ENCODE data around the gene NECTIN1.

Gene NECTIN1

DNA sequence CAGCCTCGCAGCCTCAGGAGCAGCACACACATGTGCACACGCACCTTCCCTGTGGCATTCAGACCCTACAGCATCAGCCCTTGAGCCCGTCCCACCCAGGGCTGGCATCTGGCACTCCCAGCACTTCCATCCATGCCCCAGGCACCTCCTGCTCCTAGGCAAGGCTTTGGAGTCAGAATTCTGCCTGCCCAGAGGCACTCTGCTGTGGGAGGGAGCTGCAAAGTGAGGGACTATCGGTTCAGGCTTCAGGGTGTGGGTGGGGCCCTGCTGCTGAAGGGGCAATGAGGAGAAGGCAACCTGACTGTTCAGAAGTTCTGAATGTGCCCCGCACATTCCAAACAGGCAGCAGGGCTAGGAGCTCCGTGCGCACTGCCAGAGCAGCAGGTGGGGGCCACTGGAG, 39.7 kb downstream of the NECTIN1 start:
- no peak for DNase-seq

DNA sequence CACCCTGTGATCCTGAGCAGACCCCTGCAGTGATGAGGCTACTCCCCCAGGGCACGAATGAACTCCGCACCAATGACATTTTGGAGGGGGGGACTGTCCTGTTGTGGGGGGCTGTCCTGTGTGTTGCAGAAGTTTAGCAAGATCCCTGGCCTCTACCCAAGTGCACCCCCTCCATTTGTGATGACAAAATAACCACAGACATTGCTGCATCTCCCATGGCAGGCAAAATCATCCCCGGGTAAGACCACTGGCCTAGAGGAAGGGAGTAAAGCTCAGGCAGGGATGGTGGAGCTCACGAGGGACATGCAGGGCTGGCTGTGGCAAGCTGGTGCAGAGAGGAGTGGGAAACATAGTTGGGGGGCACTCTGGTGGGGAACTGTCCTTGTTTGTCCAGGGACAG, 40.6 kb downstream of the NECTIN1 start:
- no peak for DNase-seq

DNA sequence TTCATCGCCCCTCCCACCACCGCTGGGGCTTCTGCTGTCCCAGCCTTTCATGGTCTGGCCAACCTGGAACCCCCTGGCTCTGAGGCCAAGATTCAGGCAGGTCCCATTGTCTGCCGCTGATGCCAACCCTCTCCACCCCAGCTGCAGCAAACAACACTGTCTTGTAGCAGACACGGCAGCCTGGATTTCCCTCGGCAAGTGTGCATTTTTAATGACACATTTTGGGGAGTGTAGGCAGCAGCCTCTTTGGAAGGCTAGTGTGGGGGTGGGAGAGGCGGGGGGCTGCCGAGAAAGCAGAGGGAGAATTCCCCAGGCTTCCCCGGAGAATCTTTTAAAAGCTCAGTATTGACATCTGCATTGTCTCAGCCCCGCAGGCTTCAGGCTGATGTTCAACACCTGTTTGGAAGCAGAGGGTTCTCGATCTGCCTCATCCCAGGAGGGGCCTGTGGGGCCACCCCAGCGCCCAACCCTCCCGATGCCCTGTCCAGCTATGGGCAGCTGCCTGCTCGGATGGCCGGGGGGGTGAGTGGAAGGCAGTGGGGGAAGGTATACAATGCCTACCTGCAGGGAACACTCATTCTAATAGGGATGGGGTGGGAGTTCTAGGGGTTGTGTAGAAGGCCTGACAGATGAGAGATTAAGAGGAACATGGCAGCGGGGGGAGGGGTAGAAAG, 41.5 kb downstream of the NECTIN1 start:
- DNase-seq, result no peak

DNA sequence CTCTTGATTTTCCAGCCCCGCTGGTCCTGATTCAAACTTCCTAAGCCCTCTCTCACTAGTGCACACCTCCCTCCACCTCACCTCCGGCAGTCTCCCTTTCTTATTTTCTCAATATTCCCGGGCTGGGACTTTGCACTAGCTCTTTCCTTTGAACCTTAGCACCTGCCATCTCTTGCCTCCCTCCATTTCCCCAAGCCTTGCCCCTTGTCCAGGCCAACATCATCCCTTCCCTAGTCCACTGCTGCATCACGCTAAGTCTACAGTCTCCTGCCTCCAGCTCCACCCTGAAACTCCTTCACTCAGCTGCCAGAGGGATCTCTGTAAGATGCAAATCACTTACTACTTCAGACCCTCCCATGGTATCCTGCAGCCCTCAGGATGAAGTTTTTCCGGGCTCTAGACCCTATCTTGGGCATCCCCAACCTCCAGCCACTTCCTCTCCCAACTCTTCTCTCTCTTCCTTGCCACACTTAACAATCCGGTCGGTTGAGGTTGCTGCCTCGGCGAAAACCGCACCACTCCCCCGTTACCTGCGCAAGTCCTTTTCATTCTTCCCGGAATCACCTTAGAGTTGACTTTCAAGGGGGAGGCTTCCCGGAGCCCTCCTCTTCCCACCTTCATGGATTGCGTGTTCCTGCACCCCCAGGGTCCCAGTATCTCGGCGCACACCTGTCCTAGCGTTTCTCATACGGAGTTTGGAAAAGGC, 42.7 kb downstream of the NECTIN1 start:
- no peak for DNase-seq

DNA sequence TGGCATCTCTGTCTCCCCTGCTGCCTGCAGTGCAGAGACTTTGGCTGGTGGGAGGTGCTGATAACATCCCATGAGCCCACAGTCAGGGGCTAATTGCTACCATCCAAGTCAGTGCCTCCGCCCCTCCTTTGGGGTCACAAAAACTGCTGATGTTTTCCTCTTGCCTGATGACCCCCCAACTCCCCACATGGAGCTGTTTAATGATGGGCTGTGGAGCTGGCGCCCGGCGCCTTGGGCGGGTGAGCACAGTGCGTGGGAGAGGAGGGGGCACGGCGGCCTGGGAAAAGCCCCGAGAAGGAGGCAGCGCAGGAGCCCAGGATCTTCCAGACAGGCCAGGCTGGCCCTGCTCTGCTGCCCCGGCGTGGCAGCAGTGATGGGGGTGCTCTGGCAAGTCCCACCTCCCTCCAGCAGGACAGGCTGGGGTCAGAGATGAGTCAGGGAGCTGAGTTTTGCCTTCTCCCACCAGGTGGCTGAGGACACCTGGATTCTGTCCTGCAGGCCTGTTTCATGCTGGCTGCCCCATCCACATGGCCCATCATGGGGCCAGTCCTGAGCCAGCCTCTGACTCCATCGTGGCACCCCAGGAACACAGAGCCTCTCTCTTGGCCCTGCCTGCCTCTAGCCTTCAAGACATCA, 43.8 kb downstream of the NECTIN1 start:
- DNase-seq, result no peak

DNA sequence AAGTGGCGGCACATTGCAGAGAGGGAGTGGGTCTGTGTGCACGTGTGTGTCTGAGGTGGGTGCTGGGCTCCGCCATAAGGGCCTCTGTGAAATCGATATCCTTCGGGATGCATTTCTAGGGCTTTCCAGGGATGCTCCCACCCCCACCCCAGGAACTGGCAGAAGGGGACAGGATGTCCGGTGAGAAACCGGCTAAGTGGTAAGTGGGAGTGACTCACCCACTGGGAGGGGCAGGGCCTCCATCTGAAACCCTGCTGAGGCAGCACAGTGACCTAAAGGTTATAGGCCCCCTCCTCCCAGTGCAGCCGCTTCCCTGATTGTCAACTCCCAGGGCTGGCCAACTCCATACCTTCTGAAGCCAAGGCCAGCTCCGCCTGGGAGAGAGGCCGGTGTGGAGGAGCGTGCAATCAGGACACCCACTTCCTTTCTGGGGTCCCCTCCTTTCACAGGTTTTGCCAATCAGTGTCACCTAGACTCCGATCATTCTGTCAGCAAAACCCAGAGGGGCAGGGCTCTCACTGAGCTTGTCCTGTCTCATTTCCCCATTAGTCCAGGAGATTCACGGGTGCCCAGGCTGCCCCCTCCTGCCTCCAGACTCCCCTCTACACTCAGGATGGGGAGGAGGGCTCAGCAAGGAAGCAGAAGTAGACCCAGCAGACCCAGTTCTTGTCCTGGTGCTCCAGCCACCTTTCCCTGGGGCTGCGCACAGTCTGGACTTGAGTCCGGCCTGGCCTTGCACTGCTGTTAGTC, 44.5 kb downstream of the NECTIN1 start:
- no peak for DNase-seq

DNA sequence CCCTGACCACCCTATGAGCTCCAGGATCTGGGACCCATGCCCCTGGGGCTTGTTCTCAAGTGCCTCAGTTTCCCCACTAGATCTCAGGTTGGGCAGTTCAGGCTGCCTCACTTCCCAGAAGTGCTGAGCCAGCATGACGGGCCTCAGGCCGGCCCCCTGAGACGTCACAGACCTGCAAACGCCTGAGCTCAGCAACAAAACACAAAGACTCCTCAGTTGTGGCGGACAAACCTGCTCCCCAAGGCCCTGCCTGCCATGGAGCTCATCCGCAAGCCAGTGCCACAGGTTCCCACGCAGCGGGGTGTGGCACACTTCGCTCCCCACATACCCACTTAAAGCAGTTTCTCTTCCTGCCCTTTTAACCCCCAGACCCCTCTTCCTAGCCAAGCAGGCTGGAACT, 45.2 kb downstream of the NECTIN1 start:
- DNase-seq, result no peak

DNA sequence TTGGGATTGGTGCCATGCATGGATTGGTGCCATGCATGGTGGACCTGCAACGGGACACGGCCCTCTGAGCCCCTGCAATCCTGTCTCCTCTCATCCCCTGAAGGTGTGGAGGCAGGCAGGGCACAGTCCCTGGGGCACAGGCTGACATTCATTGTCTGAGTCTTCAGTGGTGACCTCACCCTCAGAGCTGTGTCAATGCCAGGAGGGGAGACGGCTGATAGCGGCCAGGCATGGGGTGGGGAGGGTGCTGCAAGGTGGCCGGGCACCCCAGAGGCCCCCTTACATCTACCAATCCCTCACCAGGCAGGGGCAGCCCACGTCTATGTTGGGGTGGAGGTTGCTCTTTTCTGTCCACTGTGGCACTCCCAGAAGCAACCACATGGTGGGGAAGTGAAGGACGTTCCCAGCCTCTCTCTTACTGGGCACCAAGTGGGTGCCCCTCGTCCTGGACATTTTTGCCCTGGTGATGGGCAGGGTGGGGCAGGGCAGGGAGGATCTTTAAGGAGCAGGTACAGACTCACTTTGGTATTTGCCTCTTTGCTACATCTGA, 47.6 kb downstream of the NECTIN1 start:
- DNase-seq, result no peak

DNA sequence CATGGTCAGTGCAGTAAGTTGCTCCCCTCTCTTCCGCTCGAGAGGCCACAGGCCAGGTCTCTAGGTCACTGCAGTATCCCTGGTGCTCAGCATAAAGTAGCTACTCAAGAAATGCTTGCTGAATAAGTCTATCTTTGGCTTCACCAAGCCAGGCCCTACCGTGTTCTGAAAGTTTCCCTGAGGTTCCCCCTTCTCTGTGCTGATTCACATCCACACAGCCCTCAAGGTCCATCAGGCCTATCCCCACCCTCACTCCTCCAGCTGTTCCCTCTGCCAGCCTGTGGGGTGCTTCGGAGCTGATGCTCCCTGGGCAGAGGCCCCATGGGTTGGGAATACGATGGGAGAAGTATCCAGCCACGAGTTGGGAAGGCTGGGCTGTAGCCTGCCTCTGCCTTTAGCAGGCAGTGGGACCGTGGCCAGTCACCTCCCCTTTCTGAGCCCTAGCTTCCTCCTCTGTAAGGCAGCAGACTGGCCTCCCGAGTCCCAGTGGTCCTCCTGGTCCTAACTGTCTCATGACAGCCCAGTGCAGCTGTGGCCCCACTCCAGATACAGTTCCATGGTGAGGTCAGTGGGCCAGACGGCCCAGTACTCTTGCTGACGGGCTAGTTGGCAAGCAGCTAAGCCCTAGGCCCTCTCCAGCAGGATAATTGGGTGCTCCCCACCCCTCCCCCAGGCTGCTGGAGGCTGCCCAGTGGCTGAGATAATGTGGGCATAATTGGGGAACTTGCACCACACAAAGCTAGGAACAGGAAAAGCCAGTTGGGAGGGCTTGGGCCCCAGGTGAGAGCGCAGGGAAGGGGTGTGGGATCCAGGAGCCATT, 48.2 kb downstream of the NECTIN1 start:
- DNase-seq, result no peak

DNA sequence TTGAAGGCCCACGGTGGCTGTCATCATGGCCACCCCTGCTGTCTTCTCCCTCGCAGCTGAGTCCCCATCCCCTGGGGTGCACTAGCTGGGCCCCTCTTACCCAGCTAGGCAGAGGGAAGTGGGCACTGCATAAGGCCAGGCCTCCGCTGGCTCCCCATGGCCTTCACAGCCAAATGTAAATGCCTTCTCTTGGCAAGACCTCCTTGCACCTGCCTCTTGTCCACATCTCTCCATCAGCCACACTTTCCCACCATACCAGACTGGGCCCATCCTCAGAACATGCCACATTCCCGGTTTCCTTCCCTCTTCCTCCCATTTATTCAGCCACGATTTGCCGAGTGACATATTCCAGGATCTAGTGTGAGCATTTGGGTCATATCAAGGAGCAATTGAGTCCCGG, 49.7 kb downstream of the NECTIN1 start:
- DNase-seq, result no peak

DNA sequence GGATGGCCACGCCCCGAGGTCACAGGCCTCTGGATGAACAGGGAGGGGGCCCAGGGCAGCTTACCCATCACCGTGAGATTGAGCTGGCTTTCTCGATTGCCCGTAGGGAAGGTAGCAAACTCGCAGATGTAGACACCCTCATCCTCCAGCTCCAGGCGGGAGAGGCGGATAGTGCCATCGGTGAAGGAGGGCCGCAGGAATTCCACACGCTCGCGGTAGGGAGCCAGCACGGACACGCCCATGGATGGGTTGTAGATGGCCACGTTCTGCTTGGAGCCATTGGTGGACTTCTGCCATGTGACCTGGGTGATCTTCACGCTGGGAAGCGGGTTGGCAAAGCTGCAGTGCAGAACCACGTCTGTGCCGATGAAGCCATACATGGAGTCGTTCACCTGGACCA, 50.6 kb downstream of the NECTIN1 start:
- DNase-seq, result no peak

DNA sequence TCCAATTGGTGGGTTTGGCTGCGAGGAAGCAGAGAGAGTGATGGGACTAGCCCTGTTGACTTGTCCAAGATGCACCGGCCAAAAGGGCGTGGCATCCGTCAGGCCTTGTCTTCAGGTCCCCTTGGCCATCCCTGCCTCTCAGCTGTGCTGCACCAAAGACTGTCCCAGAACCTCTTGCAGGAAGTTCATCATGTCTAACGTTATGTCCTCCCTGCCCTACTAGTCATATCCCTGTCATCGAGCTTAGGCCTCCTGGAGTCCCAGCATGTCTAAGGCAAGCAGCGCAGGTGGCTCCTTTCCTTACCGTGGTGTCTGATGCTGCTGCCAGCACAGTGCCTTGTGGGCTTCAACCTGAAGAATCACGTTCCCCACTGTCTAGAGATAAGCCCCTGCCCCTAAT, 51.2 kb downstream of the NECTIN1 start:
- DNase-seq, result no peak

DNA sequence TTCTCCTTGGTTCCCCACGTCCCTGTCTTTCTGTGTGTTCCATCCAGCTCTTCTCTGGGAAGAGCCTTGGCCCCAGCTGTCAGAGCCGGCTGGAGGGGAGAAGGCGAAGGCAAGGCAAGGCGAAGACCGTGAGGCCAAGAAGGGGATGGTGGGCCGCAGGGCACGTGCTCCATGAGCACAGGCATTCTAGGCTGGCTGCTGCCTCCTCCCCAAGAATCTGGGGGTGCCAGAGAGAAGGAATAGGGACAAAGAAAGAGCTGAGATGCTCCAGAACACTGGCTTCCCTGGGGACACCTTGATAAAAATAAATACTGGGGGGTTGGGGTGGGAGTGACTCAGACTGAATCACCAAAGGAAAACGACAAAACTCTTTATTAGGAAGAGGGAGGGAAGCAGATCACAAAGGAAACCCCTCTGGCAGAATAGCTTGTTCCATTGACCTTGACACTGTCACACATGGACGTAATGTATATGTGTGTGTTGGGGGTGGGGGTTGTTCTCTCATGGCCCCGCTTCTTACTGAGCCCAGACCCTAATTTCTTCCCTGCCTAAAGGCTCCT, 52.5 kb downstream of the NECTIN1 start:
- DNase-seq, result no peak

DNA sequence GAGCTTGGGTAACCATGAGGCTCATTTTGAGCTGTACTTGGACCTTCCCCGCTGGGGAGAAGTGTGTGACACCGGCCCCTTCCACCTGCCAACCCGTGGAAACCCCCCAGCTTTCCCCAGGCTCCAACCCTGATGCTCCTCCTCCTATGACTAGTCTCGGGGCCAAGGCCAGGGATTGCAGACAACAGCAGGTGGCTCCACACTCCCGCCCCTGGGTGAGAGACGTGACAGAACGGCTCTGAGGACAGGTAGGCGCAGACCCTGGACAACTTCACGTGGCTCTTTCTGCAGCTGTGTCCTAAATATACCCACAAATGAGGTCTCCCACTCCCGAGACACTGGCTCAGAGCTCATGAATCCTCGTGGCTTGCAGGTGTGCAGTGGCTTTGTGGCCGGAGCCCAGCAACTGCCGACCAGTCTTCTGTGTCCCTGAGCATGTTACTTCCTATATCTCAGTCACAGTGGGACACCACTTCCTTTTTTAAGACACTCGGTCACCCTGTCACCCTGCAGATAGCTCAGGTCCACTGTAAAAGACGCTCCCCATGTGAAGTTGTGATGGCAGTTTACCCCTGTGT, 55.2 kb downstream of the NECTIN1 start:
- no peak for DNase-seq

DNA sequence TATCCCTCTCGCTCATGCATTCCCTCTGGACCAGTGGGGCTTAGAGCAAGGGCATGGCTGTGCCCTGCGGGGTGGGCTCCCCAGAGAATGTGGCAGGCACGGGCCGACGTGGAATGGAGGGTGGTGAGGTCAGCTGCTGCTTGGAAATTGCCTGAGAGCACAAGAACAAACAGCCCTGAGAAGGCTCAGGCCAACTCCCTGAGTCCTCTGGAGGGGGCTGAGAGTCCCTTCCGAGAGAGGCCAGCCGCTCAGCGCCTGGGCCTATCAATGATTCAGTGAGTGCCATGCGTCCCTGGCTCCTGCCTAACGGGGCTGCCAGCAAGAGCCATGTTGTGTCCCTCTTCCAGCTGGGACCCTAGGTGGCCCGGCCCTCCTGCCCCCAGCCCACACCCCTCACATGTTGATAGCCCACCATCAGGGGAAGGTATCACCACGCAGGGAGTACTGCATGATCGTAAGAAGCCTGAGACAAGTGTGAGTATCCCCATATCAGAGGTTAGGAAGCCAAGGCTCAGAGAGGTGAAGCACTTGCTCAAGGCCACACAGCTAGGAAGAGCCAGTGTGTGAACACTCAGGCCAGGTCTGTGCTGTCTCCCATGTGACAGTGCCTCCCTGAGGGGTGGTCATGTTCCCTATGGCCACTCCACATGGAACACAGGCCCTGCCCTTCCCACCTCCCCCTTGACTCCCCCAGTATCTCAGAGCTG, 55.8 kb downstream of the NECTIN1 start:
- DNase-seq, result no peak

DNA sequence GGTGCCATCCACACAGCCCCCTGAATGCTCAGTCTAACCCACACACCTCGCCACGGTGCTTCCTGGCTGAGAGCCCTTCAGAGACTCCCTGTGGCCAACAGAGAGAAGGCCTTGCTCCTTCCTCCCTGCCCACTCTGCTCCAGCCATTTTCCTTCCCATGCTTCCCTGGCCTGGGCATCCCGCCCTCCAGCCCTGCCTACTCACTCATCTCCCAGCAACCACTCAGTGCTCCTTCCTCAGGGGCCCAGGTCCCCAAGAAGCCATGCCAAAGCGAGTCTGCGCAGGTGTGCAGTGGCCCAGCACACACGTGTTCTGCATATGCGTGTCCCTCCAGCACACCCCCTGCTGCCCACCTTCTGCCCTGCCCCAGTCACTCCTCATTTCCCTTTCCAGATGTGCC, 56.4 kb downstream of the NECTIN1 start:
- no peak for DNase-seq

DNA sequence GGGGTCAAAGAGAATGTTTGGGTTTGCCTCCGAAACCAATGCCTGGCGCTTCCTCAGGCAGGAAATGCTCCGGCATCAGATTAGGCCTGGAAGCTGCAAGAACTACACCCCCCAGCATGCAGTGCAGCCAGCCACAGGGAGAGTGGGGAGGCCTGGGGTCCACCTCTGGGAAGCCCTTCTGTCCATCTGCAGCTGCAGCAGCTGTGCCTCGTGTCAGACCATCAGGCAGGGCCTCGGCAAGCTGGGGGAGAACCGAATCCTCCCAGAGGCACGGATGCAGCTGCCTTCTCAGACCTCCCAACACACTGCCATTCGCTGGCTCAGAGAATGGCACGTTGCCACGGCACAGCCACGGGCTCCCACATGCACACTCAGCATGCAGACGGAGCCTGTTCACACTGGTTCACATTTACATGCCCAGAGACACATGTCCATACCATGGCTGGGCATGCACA, 57.4 kb downstream of the NECTIN1 start:
- DNase-seq, result no peak

DNA sequence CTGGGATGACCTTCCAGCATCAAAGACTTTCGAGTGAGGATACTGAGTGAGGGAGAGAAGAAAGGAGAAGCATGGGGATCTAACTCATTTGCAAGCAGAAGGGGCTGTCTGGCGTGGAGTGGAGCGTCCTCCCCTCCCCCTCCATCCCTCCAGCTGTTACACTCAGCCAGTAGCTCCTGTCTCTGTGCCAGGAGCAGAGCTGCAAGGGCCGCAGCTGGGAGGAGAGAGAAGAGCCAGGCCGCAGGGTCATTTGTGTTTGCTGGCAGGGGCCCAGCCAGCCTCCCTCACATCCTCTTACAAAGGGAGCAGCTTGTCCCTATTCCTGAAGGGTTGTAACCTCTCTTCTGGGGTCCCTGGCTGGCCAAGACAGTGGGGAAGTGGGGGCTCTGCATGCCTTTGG, 57.9 kb downstream of the NECTIN1 start:
- DNase-seq, result no peak

DNA sequence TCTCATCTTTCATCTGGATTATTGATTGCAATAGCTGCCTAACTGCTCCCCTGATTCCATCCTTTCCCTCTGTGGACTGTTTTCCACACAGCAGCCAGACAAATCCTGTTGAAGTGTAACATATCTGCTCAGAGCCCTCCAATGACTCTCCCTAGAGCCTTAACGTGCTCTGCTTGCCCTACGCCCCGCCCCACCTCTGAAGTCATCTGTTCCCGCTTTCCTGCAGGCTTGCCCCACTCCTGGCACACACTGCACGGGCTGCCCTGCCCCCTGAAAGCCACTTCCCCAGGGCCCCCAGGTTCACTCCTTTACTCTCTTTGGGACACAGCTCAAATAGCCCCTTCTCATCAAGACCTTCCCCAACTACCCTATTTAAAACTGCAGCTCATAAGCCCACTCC, 59.5 kb downstream of the NECTIN1 start:
- no peak for DNase-seq

DNA sequence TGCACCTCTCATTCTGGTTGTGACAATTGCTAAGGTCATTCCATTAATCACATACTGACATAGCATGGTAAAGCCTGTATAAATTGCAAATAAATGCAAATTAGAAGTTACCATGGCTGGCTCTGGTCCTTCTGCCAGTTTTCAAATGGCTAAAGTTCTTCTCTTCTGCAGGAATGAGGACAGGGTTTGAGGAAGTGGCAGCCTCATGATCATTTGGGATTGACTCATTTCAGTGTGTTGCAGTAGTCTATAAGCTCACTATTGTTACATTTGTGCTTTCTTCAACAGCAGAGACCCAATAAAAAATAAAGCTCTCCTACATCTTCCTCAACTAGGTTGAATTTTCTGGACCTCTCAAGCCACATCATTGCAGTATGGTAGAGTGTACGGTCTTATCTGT, 60.3 kb downstream of the NECTIN1 start:
- no peak for DNase-seq

Measured in activated gamma-delta T cell (primary cell).